ENCODE results near the gene VDAC1. TPM values are rescaled to one million over a fixed set of nuclear protein-coding genes. Genes with fewer than 3 reads are reported as not detected.
"Not testable (repeated sequence)": the region's sequence is repeated elsewhere in the genome, so short reads cannot be mapped to it uniquely, and the experiment has no call there.

VDAC1 gene
- total and polyA plus RNA-seq, 2 donors = 101 to 166 TPM

- 79% methylated on average over 19 of the region's 19 CpGs for WGBS
Observed at GRCh38 chr5:133944263-133945185, 60.3 kb downstream of the VDAC1 start.

DNA sequence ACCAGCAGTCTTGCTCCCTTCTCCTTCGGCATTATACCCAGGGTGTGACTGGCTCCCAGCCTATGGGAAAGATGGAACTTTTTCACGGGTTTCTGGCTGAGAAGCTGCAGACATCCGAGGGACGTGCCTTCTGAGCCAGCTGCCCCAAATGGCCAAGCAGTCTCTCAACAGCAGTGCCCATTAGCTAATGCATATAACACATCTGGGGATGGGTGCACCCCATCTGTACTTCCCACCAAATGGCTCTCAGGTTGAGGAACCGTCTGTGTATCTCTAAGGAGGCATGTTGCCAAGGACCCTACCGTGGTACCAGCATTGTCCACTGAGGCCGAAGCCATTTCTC, 61.3 kb downstream of the VDAC1 start:
- DNase-seq (ENCODE audit: low read depth in 6 of 9, low spot score in 9 of 9) = no peak
- Histone ChIP-seq H3K27me3 (ENCODE audit: control insufficient read depth in 2 of 2, insufficient read depth in 1 of 2, low read length in 1 of 2) (no peaks in the 10 kb centered on the region), H3K9me3 (ENCODE audit: control insufficient read depth in 2 of 2, insufficient read depth in 1 of 2, low read length in 1 of 2) (no peaks in the 10 kb centered on the region), H3K36me3 (ENCODE audit: control insufficient read depth in 2 of 2, insufficient read depth in 2 of 2, low read length in 1 of 2) (no peaks in the 10 kb centered on the region), H3K27ac (ENCODE audit: low read depth in 1 of 2, low read length in 1 of 2) (no peak overlapping the region), H3K4me1 (ENCODE audit: control insufficient read depth in 2 of 2, insufficient read depth in 2 of 2, low read length in 2 of 2) (no peaks in the 10 kb centered on the region), H3K4me3 (ENCODE audit: low read length in 2 of 2) (no peak overlapping the region)
- WGBS = 97% methylated on average over 7 of the region's 7 CpGs

More at GRCh38 chr5:133944263-133945185, 60.3 kb downstream of the VDAC1 start:
- no peaks in the 10 kb centered on the region for H3K27me3 ChIP-seq (ENCODE audit: control insufficient read depth in 2 of 2, insufficient read depth in 1 of 2, low read length in 1 of 2)
- no peak overlapping the region for H3K27ac ChIP-seq (ENCODE audit: low read depth in 1 of 2, low read length in 1 of 2)
- DNase-seq (ENCODE audit: low read depth in 6 of 9, low spot score in 9 of 9) = peak in 3 of 9 donors; percentile 26 to 43 (median 30)
- no peaks in the 10 kb centered on the region for H3K36me3 ChIP-seq (ENCODE audit: control insufficient read depth in 2 of 2, insufficient read depth in 2 of 2, low read length in 1 of 2)
- no peaks in the 10 kb centered on the region for H3K9me3 ChIP-seq (ENCODE audit: control insufficient read depth in 2 of 2, insufficient read depth in 1 of 2, low read length in 1 of 2)
- no peak overlapping the region for H3K4me3 ChIP-seq (ENCODE audit: low read length in 2 of 2)
- no peaks in the 10 kb centered on the region for H3K4me1 ChIP-seq (ENCODE audit: control insufficient read depth in 2 of 2, insufficient read depth in 2 of 2, low read length in 2 of 2)

- no peak for DNase-seq (ENCODE audit: low read depth in 6 of 9, low spot score in 9 of 9)
- no peaks in the 10 kb centered on the region for H3K4me1 ChIP-seq (ENCODE audit: control insufficient read depth in 2 of 2, insufficient read depth in 2 of 2, low read length in 2 of 2)
- 94% methylated on average over 11 of the region's 11 CpGs for WGBS
- no peak overlapping the region for H3K4me3 ChIP-seq (ENCODE audit: low read length in 2 of 2)
- no peaks in the 10 kb centered on the region for H3K36me3 ChIP-seq (ENCODE audit: control insufficient read depth in 2 of 2, insufficient read depth in 2 of 2, low read length in 1 of 2)
- no peaks in the 10 kb centered on the region for H3K27me3 ChIP-seq (ENCODE audit: control insufficient read depth in 2 of 2, insufficient read depth in 1 of 2, low read length in 1 of 2)
- H3K9me3 ChIP-seq (ENCODE audit: control insufficient read depth in 2 of 2, insufficient read depth in 1 of 2, low read length in 1 of 2) = no peaks in the 10 kb centered on the region
- H3K27ac ChIP-seq (ENCODE audit: low read depth in 1 of 2, low read length in 1 of 2) = no peak overlapping the region
Observed at GRCh38 chr5:133942614-133943474, 61.9 kb downstream of the VDAC1 start.

- no peak for DNase-seq (ENCODE audit: low read depth in 6 of 9, low spot score in 9 of 9)
- H3K27ac ChIP-seq (ENCODE audit: low read depth in 1 of 2, low read length in 1 of 2) = no peak overlapping the region
- WGBS = 97% methylated on average over 8 of the region's 8 CpGs
- H3K4me1 ChIP-seq (ENCODE audit: control insufficient read depth in 2 of 2, insufficient read depth in 2 of 2, low read length in 2 of 2) = no peaks in the 10 kb centered on the region
- H3K9me3 ChIP-seq (ENCODE audit: control insufficient read depth in 2 of 2, insufficient read depth in 1 of 2, low read length in 1 of 2) = peaks cover 0 to 1% of the 10 kb centered on the region in 2 donors
- no peaks in the 10 kb centered on the region for H3K27me3 ChIP-seq (ENCODE audit: control insufficient read depth in 2 of 2, insufficient read depth in 1 of 2, low read length in 1 of 2)
- H3K36me3 ChIP-seq (ENCODE audit: control insufficient read depth in 2 of 2, insufficient read depth in 2 of 2, low read length in 1 of 2) = no peaks in the 10 kb centered on the region
- no peak overlapping the region for H3K4me3 ChIP-seq (ENCODE audit: low read length in 2 of 2)
Observed at GRCh38 chr5:133941456-133942196, 63.1 kb downstream of the VDAC1 start.

DNA sequence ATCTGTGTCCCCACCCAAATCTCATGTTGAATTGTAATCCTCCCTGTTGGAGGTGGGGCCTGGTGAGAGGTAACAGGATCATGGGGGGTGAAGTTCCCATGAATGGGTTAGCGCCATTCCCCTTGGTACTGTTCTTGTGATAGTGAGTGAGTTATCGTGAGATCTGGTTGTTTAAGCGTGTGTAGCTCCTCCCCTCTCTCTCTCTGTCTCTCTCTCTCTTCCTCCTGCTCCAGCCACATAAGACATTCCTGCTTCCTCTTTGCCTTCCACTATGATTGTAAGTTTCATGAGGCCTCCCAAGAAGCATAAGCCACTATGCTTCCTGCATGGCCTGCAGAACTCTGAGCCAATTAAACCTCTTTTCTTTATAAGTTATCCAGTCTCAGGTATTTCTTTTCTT, 65.1 kb downstream of the VDAC1 start:
- Histone ChIP-seq H3K27ac (ENCODE audit: low read depth in 1 of 2, low read length in 1 of 2) (no peak overlapping the region), H3K9me3 (ENCODE audit: control insufficient read depth in 2 of 2, insufficient read depth in 1 of 2, low read length in 1 of 2) (peaks cover 0 to 15% of the 10 kb centered on the region in 2 donors), H3K4me1 (ENCODE audit: control insufficient read depth in 2 of 2, insufficient read depth in 2 of 2, low read length in 2 of 2) (no peaks in the 10 kb centered on the region), H3K4me3 (ENCODE audit: low read length in 2 of 2) (no peak overlapping the region), H3K27me3 (ENCODE audit: control insufficient read depth in 2 of 2, insufficient read depth in 1 of 2, low read length in 1 of 2) (no peaks in the 10 kb centered on the region), H3K36me3 (ENCODE audit: control insufficient read depth in 2 of 2, insufficient read depth in 2 of 2, low read length in 1 of 2) (no peaks in the 10 kb centered on the region)
- DNase-seq (ENCODE audit: low read depth in 6 of 9, low spot score in 9 of 9) = no peak
- 97% methylated on average over 3 of the region's 3 CpGs for WGBS

DNA sequence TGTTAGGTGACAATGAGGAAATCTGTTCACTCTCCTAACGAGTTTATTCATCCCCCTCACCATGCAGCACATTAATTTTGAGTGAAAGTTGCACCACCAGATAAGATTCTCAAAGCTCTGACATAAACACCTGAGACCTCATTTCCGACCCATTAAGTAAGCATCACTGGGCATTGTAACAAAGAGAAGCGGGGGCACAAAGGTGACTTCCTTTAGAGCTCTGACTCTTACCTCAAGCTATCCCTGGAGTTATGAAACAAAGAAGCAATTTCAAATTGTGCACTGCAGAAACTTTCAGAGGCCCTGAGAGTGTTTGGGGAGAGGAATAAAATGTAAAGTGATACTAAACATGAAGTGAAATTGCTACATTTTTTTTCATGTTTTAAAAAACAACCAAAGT, 65.8 kb downstream of the VDAC1 start:
- H3K36me3 ChIP-seq (ENCODE audit: control insufficient read depth in 2 of 2, insufficient read depth in 2 of 2, low read length in 1 of 2) = no peaks in the 10 kb centered on the region
- H3K4me1 ChIP-seq (ENCODE audit: control insufficient read depth in 2 of 2, insufficient read depth in 2 of 2, low read length in 2 of 2) = peaks cover 0 to 6% of the 10 kb centered on the region in 2 donors
- DNase-seq (ENCODE audit: low read depth in 6 of 9, low spot score in 9 of 9) = no peak
- no peak overlapping the region for H3K27ac ChIP-seq (ENCODE audit: low read depth in 1 of 2, low read length in 1 of 2)
- WGBS = 91% methylated on average over 3 of the region's 3 CpGs
- no peak overlapping the region for H3K4me3 ChIP-seq (ENCODE audit: low read length in 2 of 2)
- H3K9me3 ChIP-seq (ENCODE audit: control insufficient read depth in 2 of 2, insufficient read depth in 1 of 2, low read length in 1 of 2) = peaks cover 0 to 15% of the 10 kb centered on the region in 2 donors
- no peaks in the 10 kb centered on the region for H3K27me3 ChIP-seq (ENCODE audit: control insufficient read depth in 2 of 2, insufficient read depth in 1 of 2, low read length in 1 of 2)

- WGBS = 88% methylated on average over 6 of the region's 6 CpGs
- Histone ChIP-seq H3K9me3 (ENCODE audit: control insufficient read depth in 2 of 2, insufficient read depth in 1 of 2, low read length in 1 of 2) (peaks cover 0 to 15% of the 10 kb centered on the region in 2 donors), H3K4me3 (ENCODE audit: low read length in 2 of 2) (no peak overlapping the region), H3K27me3 (ENCODE audit: control insufficient read depth in 2 of 2, insufficient read depth in 1 of 2, low read length in 1 of 2) (no peaks in the 10 kb centered on the region), H3K27ac (ENCODE audit: low read depth in 1 of 2, low read length in 1 of 2) (no peak overlapping the region), H3K36me3 (ENCODE audit: control insufficient read depth in 2 of 2, insufficient read depth in 2 of 2, low read length in 1 of 2) (no peaks in the 10 kb centered on the region), H3K4me1 (ENCODE audit: control insufficient read depth in 2 of 2, insufficient read depth in 2 of 2, low read length in 2 of 2) (peaks cover 6 to 13% of the 10 kb centered on the region in 2 donors)
- no peak for DNase-seq (ENCODE audit: low read depth in 6 of 9, low spot score in 9 of 9)
Observed at GRCh38 chr5:133938039-133938821, 66.5 kb downstream of the VDAC1 start.

- H3K27me3 ChIP-seq (ENCODE audit: control insufficient read depth in 2 of 2, insufficient read depth in 1 of 2, low read length in 1 of 2); DNase-seq (ENCODE audit: low read depth in 6 of 9, low spot score in 9 of 9); H3K36me3 ChIP-seq (ENCODE audit: control insufficient read depth in 2 of 2, insufficient read depth in 2 of 2, low read length in 1 of 2); H3K4me3 ChIP-seq (ENCODE audit: low read length in 2 of 2); H3K27ac ChIP-seq (ENCODE audit: low read depth in 1 of 2, low read length in 1 of 2): not testable (repeated sequence)
- WGBS = 97% methylated on average over 3 of the region's 3 CpGs
- peaks cover 0 to 15% of the 10 kb centered on the region in 2 donors for H3K9me3 ChIP-seq (ENCODE audit: control insufficient read depth in 2 of 2, insufficient read depth in 1 of 2, low read length in 1 of 2)
- H3K4me1 ChIP-seq (ENCODE audit: control insufficient read depth in 2 of 2, insufficient read depth in 2 of 2, low read length in 2 of 2) = peaks cover 11 to 20% of the 10 kb centered on the region in 2 donors
Observed at GRCh38 chr5:133937628-133938027, 67.1 kb downstream of the VDAC1 start.
